GM23338 (cell line): Measurements from ENCODE around the gene ORM1. TPM values are rescaled to one million over a fixed set of nuclear protein-coding genes. Genes with fewer than 3 reads are reported as not detected.

Experiments used
- ATAC-seq: fragments of 200-7000 bp; cut with Tn5 transposase; 3 replicates; pipeline ENCODE4 v1.9.1; 2020
- DNase-seq: peaks from one replicate; pipeline ENCODE4 v3.0.0-alpha.2; 2015; ENCODE audit warnings: low spot score
- H2AFZ ChIP-seq: fragments of 200-600 bp; sonication (generic); 2 replicates; pipeline ENCODE4 v1.8.0; 2016; ENCODE audit warnings: antibody characterized with exemption, mild to moderate bottlenecking, moderate library complexity
- H3F3A ChIP-seq: fragments of 200-600 bp; sonication (generic); replicated peaks from 2 replicates; pipeline ENCODE4 v1.8.0; 2017; ENCODE audit warnings: antibody characterized with exemption, mixed run types, low read depth
- H3K27ac ChIP-seq: fragments of 200-600 bp; sonication (generic); 2 replicates; pipeline ENCODE4 v1.6.1; 2016; ENCODE audit warnings: low read depth
- H3K27me3 ChIP-seq: fragments of 200-600 bp; sonication (generic); 2 replicates; pipeline ENCODE4 v1.8.0; 2016; ENCODE audit warnings: mild to moderate bottlenecking, mixed run types, moderate library complexity; ENCODE audit not compliant: insufficient read depth
- H3K36me3 ChIP-seq: fragments of 200-600 bp; sonication (generic); 2 replicates; pipeline ENCODE4 v1.8.0; 2016; ENCODE audit warnings: mild to moderate bottlenecking; ENCODE audit not compliant: insufficient read depth
- H3K4me1 ChIP-seq: fragments of 200-600 bp; sonication (generic); 2 replicates; pipeline ENCODE4 v1.8.0; 2016; ENCODE audit warnings: mild to moderate bottlenecking, moderate library complexity; ENCODE audit not compliant: insufficient read depth
- H3K4me2 ChIP-seq: fragments of 200-600 bp; sonication (generic); 2 replicates; pipeline ENCODE4 v1.7.1; 2017; ENCODE audit warnings: mixed run types
- H3K4me3 ChIP-seq: fragments of 200-600 bp; sonication (generic); 2 replicates; pipeline ENCODE4 v1.6.1; 2016; ENCODE audit warnings: mixed run types
- H3K79me2 ChIP-seq: fragments of 200-600 bp; sonication (generic); replicated peaks from 2 replicates; pipeline ENCODE4 v1.8.0; 2017; ENCODE audit warnings: mild to moderate bottlenecking; ENCODE audit not compliant: insufficient read depth
- H3K9me2 ChIP-seq: fragments of 200-600 bp; sonication (generic); 2 replicates; pipeline ENCODE4 v1.8.0; 2017; ENCODE audit not compliant: insufficient read depth
- H4K20me1 ChIP-seq: fragments of 200-600 bp; sonication (generic); replicated peaks from 2 replicates; pipeline ENCODE4 v1.8.0; 2017; ENCODE audit warnings: mild to moderate bottlenecking; ENCODE audit not compliant: insufficient read depth
- H3K27ac Mint-ChIP-seq: 2 replicates; pipeline ENCODE4 v1.8.0; 2020; ENCODE audit warnings: inconsistent platforms, mild to moderate bottlenecking, moderate library complexity, mixed read lengths
- H3K27me3 Mint-ChIP-seq: 3 replicates; pipeline ENCODE4 v1.8.0; 2022; ENCODE audit warnings: low read depth, mild to moderate bottlenecking, moderate library complexity, mixed read lengths, inconsistent platforms; ENCODE audit not compliant: insufficient read depth, poor library complexity
- H3K36me3 Mint-ChIP-seq: 3 replicates; pipeline ENCODE4 v1.8.0; 2021; ENCODE audit warnings: low read depth, mild to moderate bottlenecking, inconsistent platforms, moderate library complexity, mixed read lengths
- H3K4me1 Mint-ChIP-seq: 3 replicates; pipeline ENCODE4 v1.8.0; 2020; ENCODE audit warnings: mild to moderate bottlenecking, inconsistent platforms, mixed read lengths
- H3K4me3 Mint-ChIP-seq: 3 replicates; pipeline ENCODE4 v1.8.0; 2021; ENCODE audit warnings: moderate library complexity, mild to moderate bottlenecking, inconsistent platforms, mixed read lengths
- H3K9me3 Mint-ChIP-seq: 3 replicates; pipeline ENCODE4 v1.8.0; 2020; ENCODE audit warnings: moderate library complexity, mild to moderate bottlenecking, inconsistent platforms, mixed read lengths
- CREB1 ChIP-seq: fragments of 250-450 bp; sonication (Bioruptor Pico); IDR thresholded peaks from 2 replicates; pipeline ENCODE4 v1.5.0; 2020; ENCODE audit warnings: low read depth, mild to moderate bottlenecking, moderate library complexity
- EZH2phosphoT487 ChIP-seq: fragments of 200-600 bp; sonication (generic); IDR thresholded peaks from one replicate; pipeline ENCODE4 v1.8.1; 2018; ENCODE audit warnings: antibody characterized with exemption; ENCODE audit not compliant: unreplicated experiment
- JUNB ChIP-seq: IDR thresholded peaks from one replicate; pipeline ENCODE4 v1.6.1; 2016; ENCODE audit warnings: antibody characterized with exemption; ENCODE audit not compliant: unreplicated experiment
- NANOG ChIP-seq: IDR thresholded peaks from 2 replicates; pipeline ENCODE4 v1.6.1; 2016; ENCODE audit warnings: antibody characterized with exemption, borderline replicate concordance
- POLR2AphosphoS5 ChIP-seq: IDR thresholded peaks from 2 replicates; pipeline ENCODE4 v1.6.1; 2016; ENCODE audit warnings: antibody characterized with exemption, low read depth
- REST ChIP-seq: IDR thresholded peaks from one replicate; pipeline ENCODE4 v1.6.1; 2018; ENCODE audit warnings: antibody characterized with exemption; ENCODE audit not compliant: unreplicated experiment
- STAT1 ChIP-seq: IDR thresholded peaks from one replicate; pipeline ENCODE4 v1.6.1; 2016; ENCODE audit warnings: antibody characterized with exemption; ENCODE audit not compliant: unreplicated experiment
- ZNF114 ChIP-seq: fragments of 250-450 bp; sonication (Bioruptor Pico); IDR thresholded peaks from 2 replicates; pipeline ENCODE4 v1.5.0; 2020; ENCODE audit warnings: mild to moderate bottlenecking, moderate library complexity
- ZNF331 ChIP-seq: fragments of 250-450 bp; sonication (Bioruptor Pico); IDR thresholded peaks from 2 replicates; pipeline ENCODE4 v1.5.0; 2020; ENCODE audit warnings: low read depth, mild to moderate bottlenecking, moderate library complexity
- ZNF462 ChIP-seq: fragments of 250-450 bp; sonication (Bioruptor Pico); IDR thresholded peaks from 2 replicates; pipeline ENCODE4 v1.5.0; 2020; ENCODE audit warnings: mild to moderate bottlenecking, moderate library complexity
- polyA plus RNA-seq: library from polyadenylated mRNA; unstranded; fragments of >200 nt; fragmentation: Nextera tagmentation; extraction: Ambion mirVana; gene quantifications from 2 replicates; pipeline ENCODE4 v1.2.1, GENCODE V29; 2016
- total RNA-seq: library from RNA; depleted of rRNA; stranded (reverse); fragments of >200 nt; shearing (Covaris generic); gene quantifications from 2 replicates; pipeline ENCODE4 v1.2.3, GENCODE V29; 2014
- TF ChIP-seq, protein P1 (sequence below), 2 experiments: fragments of 200-600 bp in 1 of 2; sonication (generic) in 1 of 2; conservative IDR thresholded peaks; 2 replicates each; pipeline versions ENCODE4 v1.5.1 to v1.6.1; 2016 to 2017; ENCODE audit warnings: antibody characterized with exemption in 2 of 2, low read depth in 2 of 2, mild to moderate bottlenecking in 2 of 2, moderate library complexity in 1 of 2
- TF ChIP-seq, protein P2 (sequence below): IDR thresholded peaks from 2 replicates; pipeline ENCODE4 v1.6.1; 2016; ENCODE audit warnings: antibody characterized with exemption

ORM1 gene
- total and polyA plus RNA-seq, 2 experiments from 2014 or later: not detected

DNA sequence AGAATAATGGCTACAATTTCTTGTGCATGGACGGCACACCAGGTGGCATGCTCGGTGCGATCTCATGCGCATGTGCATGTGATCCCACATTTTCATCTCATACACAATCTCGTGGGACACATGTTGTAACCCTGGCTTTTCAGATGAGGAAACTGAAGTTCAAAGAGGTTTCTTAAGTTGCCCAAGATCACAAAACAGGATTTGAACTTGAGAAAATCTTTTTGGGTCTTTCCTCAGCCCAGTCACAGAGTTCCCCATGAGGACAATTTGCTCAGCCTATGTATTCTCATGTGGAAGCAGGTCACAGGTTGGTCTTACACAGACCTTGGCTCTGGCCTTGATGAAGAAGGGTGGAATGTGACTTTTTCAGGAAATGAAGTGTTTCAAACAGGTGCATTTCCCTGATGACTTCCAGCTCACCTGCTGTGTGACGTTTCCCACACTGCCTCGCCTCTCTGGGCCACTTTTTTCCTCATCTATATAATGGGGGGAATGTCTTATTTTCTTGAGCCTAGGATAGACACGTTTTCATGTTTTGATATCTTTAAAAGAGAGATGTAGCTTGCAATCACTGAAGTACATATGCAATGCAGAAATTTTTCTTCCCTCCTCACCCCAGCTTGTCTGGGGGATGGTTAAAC is 7.1 kb upstream of the ORM1 start:
- ATAC-seq (no peak), DNase-seq (no peak)
- Histone ChIP-seq H2AFZ (no peak overlapping the region), H4K20me1 (no peaks in the 10 kb centered on the region), H3K4me3 (no peak overlapping the region), H3K27me3 (no peaks in the 10 kb centered on the region), H3K79me2 (no peaks in the 10 kb centered on the region), H3K36me3 (no peaks in the 10 kb centered on the region), H3K4me1 (no peaks in the 10 kb centered on the region), H3F3A (no peaks in the 10 kb centered on the region), H3K4me2 (no peak overlapping the region), H3K9me2 (no peaks in the 10 kb centered on the region), H3K27ac (no peak overlapping the region)
- TF ChIP-seq JUNB: no peak
- TF ChIP-seq ZNF114: no peak
- TF ChIP-seq, protein P1, sequence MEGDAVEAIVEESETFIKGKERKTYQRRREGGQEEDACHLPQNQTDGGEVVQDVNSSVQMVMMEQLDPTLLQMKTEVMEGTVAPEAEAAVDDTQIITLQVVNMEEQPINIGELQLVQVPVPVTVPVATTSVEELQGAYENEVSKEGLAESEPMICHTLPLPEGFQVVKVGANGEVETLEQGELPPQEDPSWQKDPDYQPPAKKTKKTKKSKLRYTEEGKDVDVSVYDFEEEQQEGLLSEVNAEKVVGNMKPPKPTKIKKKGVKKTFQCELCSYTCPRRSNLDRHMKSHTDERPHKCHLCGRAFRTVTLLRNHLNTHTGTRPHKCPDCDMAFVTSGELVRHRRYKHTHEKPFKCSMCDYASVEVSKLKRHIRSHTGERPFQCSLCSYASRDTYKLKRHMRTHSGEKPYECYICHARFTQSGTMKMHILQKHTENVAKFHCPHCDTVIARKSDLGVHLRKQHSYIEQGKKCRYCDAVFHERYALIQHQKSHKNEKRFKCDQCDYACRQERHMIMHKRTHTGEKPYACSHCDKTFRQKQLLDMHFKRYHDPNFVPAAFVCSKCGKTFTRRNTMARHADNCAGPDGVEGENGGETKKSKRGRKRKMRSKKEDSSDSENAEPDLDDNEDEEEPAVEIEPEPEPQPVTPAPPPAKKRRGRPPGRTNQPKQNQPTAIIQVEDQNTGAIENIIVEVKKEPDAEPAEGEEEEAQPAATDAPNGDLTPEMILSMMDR (conservative IDR thresholded peaks at IDR 0.05; ENCODE audit: low read depth in 2 of 2): no peak
- TF ChIP-seq POLR2AphosphoS5: no peak
- TF ChIP-seq, protein P2, sequence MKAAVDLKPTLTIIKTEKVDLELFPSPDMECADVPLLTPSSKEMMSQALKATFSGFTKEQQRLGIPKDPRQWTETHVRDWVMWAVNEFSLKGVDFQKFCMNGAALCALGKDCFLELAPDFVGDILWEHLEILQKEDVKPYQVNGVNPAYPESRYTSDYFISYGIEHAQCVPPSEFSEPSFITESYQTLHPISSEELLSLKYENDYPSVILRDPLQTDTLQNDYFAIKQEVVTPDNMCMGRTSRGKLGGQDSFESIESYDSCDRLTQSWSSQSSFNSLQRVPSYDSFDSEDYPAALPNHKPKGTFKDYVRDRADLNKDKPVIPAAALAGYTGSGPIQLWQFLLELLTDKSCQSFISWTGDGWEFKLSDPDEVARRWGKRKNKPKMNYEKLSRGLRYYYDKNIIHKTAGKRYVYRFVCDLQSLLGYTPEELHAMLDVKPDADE: no peak
- no peak for TF ChIP-seq EZH2phosphoT487
- no peak for TF ChIP-seq ZNF462 (CRISPR knock-in tag)
- no peak for TF ChIP-seq ZNF331
- no peak for TF ChIP-seq CREB1
- no peak for TF ChIP-seq REST
- TF ChIP-seq NANOG: no peak
- no peak for TF ChIP-seq STAT1
- H3K4me3 Mint-ChIP-seq: no peak overlapping the region
- no peak overlapping the region for H3K27ac Mint-ChIP-seq
- H3K4me1 Mint-ChIP-seq: peaks cover 8% of the 10 kb centered on the region
- peaks cover 6% of the 10 kb centered on the region for H3K27me3 Mint-ChIP-seq
- H3K9me3 Mint-ChIP-seq: no peaks in the 10 kb centered on the region; the same call in 1 of the 3 replicates
- no peaks in the 10 kb centered on the region for H3K36me3 Mint-ChIP-seq
